GM18907 (cell line): ENCODE results near the gene CALU.

Experiments
- ATAC-seq: cut with Tn5 transposase; IDR thresholded peaks from one replicate; pipeline ENCODE4 v1.9.1; 2021; ENCODE audit warnings: mild to moderate bottlenecking, moderate library complexity; ENCODE audit not compliant: unreplicated experiment

CALU gene

DNA sequence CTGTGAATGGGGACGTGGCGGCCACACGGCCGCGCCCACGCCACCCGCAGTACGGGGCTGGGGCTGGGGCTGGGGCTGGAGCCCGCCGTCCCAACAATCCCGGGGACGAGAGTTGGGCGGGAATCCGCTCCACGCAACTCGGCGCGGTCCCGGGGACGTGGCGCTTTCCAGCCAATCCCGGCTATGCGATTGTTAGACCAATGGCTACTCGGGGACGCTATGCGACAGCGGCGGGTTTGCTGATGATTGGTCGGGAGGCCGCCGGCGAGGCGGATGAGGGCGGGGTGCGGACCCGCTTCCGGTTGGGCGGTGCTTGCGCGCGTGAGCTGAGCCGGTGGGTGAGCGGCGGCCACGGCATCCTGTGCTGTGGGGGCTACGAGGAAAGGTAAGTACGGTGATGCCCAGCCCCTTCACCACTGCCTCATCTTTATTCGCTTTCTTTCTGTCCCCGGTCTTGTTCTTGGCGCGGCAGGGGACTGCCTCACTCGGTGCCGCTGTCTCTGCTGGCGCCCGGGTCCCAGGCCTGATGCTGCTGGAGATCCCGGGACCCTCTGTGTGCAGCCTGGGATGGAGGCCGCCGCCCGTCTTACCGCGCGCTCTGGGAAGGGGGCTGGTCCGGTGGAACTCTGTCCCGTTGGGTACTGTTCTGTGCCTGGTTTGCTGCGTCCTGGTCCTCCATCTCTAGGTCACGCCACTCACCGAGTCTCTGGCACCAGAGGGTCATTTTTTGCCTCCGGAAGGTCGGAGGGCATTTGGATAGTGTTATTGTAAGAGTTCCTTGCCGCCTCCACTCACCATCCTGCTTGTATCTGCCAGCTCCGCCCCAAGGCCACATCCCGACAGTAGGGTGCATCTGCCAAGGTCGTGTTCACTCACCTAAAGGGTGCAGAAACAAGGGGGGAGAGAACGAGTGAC, at the start of gene CALU:
TSS of gene CALU (plus strand) at position 312 of the 915 bp plus-strand sequence. CDS start 9,225 bp downstream, outside the sequence.
- ATAC-seq = peak; percentile 97

GRCh38 chr7:128691227-128691626, 47.9 kb upstream of the CALU start:
- ATAC-seq = no peak

GRCh38 chr7:128692623-128693270, 46.4 kb upstream of the CALU start:
- no peak for ATAC-seq

GRCh38 chr7:128693373-128694015, 45.7 kb upstream of the CALU start:
- ATAC-seq = no peak

DNA sequence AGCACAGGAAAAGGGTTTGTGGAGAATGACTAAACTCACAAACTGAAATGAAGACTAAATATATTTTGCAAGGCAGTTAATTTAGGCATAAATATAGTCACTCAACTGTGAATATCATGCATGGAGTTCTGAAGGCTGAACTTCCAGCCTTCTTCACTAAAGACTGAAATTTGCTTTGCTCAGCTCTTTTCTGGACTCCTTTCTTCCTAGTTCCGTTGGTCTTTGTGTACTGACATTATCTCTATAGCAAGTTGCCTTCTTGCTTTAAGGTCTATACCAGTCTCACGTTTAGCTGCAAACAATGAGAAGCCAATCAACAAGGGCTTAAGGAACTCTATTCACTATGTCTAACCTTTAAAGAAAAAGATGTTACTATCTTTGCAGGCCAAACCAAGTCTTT, 44.4 kb upstream of the CALU start:
- ATAC-seq = no peak

DNA sequence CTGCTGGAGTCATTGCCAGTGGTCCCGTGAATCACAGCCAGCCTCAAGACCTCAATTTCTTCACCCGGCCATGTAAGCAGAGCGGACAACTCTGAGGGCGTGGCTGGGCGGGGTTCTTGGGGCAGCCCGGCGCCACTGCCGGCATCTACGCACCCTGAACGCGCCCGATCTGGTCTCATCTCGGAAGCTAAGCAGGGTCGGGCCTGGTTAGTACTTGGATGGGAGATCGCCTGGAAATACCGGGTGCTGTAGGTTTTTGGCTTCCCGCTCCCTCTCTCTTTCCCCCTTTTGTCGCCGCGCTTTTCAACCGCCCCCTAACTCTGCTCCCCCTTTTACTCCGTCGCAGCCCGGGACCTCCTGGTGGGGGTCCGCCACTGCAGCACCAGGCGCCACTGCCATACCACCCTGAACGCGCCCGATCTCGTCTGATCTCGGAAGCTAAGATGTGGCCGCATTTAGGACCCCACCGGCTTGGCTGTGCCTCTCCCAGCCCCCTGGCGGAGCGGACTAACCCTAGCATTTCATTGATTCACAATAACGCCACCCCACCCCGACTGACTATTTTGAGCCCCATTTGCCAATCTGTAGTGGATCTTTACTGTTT, 41.8 kb upstream of the CALU start:
- no peak for ATAC-seq

GRCh38 chr7:128699196-128699712, 39.9 kb upstream of the CALU start:
- no peak for ATAC-seq

- ATAC-seq = no peak
These were observed 39.3 kb upstream of the CALU start for GRCh38 chr7:128699895-128700294.

GRCh38 chr7:128701062-128701785, 37.9 kb upstream of the CALU start:
- ATAC-seq = no peak

DNA sequence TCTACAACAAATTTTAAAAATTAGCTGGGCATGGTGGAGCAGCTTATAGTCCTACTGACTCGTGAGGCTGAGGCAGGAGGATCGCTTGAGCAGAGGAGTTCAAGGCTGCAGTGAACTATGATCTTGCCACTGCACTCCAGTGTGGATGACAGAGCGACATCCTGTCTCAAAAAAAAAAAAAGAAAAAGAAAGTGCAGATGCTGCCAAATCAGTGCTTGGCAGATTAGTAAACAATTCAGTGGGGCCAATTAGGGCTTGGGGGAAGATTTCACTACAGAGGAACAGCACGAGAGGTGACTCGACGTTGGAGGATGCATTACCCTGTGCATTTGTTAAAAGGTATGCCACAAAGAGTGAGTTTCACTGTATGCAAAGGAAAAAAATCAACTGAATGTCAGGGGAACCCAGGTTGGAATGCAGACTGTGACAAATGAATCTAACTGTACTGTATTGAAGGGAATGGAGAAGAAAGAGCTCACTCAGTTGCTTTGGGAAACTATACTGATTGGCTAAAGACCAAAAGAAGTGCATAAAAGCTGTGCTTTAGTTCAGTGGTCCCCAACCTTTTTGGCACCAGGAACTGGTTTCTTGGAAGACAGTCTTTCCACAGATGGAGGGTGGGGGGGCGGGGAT, 35.4 kb upstream of the CALU start:
- no peak for ATAC-seq

GRCh38 chr7:128705891-128706333, 33.2 kb upstream of the CALU start:
- ATAC-seq = no peak

- ATAC-seq = no peak
These were observed 31.4 kb upstream of the CALU start for GRCh38 chr7:128707752-128708151.

DNA sequence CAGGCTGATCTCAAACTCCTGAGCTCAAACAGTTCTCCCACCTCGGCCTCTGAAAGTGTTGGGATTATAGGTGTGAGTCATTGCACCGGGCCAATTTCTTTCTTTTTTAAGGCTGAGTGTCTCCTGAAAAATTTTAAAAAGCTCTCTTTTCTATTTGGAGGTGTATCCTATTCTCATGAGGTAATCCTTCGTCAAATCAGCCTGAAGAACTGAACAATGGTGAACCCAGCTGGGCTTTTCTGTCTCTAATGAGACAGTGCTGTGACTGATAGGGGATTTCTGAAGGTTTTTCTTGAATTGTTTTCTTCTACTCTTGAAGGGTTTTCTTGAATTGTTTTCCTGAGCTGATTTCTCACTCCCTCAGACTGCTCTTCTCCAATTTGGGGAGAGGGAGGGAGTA, 30.9 kb upstream of the CALU start:
- no peak for ATAC-seq

GRCh38 chr7:128708824-128709223, 30.3 kb upstream of the CALU start:
- no peak for ATAC-seq

DNA sequence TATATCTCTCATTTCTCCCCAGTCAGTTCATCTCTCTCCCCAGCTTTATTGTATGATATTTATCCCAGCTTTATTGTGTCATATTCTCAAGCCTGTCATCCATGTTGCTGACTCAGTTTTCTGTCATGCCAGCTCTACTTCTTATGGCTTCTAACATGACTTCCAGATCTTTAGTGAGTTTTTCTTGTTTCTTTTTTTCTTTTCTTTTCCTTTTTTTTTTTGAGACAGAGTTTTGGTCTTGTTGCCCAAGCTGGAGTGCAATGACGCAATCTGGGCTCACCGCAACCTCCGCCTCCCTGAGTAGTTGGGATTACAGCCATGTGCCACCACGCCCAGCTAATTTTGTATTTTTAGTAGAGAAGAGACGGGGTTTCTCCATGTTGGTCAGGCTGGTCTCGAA, 28.7 kb upstream of the CALU start:
- ATAC-seq = no peak

- ATAC-seq = no peak
These were observed 25.4 kb upstream of the CALU start for GRCh38 chr7:128713794-128714193.

GRCh38 chr7:128714701-128715495, 24.3 kb upstream of the CALU start:
- no peak for ATAC-seq

GRCh38 chr7:128718967-128719642, 20.1 kb upstream of the CALU start:
- no peak for ATAC-seq
